Measurements from ENCODE around the gene GP1BB.

GP1BB gene

DNA sequence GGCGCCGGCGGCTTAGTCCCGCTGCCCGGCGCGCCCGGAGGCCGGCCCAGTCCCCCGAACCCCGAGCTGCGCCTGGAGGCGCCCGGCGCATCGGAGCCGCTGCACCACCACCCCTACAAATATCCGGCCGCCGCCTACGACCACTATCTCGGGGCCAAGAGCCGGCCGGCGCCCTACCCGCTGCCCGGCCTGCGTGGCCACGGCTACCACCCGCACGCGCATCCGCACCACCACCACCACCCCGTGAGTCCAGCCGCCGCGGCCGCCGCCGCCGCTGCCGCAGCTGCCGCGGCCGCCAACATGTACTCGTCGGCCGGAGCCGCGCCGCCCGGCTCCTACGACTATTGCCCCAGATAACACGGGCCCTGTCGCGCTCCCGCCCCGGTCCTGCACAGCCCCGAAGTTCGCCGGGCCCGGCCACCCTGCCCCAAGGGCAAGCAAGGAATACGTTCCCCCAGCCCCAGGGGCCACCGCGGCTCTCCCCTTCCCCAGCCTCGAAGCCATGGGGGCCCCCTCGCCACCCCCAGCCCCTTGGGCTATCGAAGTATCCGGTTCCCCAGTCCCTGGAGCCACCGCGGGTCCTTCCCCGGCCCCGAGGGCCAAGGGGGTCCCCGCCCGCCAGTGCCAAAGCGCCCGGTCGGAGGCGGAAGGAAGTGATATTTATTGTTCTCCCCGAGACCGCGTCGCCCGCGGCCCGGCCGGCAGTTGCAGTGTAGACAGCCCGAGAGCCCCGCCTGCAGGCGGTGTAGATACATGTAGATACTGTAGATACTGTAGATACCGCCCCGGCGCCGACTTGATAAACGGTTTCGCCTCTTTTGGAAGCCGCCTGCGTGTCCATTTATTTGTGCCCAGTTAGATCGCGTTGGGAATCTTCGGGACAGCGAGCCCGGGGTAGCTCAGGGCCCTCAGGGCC is 43.4 kb downstream of the GP1BB start:
- no peak for DNase-seq

GRCh38 chr22:19767427-19768341 is 44.3 kb downstream of the GP1BB start:
- DNase-seq = no peak

- no peak for DNase-seq
These were observed 46.0 kb downstream of the GP1BB start for GRCh38 chr22:19769393-19769715.

- DNase-seq = no peak
These were observed 47.2 kb downstream of the GP1BB start for GRCh38 chr22:19770349-19771220.

DNA sequence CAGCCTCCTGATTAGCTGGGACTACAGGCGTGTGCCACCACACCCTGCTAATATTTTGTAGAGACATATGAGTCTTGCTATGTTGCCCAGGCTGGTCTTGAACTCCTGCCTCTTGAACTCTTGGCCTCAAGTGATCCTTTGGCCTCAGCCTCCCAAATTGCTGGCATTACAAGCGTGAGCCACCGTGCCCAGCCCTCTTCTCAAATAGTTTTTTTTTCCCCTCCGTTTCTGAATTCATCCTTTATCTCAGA is 49.0 kb downstream of the GP1BB start:
- DNase-seq = no peak

DNA sequence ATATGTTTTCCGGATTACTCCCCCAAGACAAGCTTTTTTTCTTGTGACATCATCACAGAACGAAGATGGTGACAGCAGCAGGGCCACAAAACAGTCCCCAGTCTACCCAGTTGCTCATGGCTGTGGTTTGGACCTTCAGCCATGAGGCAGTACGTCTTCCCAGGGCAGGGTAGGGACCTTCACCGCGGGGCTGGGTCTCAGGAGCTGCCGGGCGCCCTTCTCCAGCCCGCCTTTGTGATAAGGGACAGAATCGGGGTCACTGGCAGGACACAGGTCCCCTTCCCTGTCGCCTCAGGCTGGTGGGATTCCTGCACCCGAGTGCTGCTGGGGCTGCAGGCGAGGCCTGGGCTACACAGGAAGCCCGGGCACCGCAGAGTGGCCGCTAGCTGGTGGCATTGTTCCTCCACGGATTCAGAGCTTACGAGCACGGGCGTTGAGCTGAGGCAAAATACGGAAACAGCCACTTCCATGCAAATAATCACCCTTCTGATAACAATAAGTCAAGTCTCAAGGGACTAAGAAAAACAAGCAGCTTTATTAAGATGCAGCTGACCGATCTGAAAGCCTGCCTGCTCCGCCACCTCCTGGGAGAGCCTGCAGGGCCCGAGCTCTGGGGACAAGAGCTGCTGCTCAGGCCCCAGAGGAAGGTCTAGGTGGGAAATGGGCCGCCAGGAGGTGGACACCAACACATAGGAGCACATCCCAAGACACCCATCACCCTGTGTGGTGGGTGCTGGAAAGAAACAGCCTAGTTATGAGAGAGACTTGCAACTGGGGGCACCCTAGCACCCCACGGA is 49.5 kb downstream of the GP1BB start:
- no peak for DNase-seq

- DNase-seq = no peak
These were observed 50.2 kb downstream of the GP1BB start for GRCh38 chr22:19773470-19774040.
